ENCODE data around the gene F10. TPM values are rescaled to one million over a fixed set of nuclear protein-coding genes. Genes with fewer than 3 reads are reported as not detected.
"Not testable (repeated sequence)": the region's sequence is repeated elsewhere in the genome, so short reads cannot be mapped to it uniquely, and the experiment has no call there.

F10 gene
- total and polyA plus RNA-seq, 4 donors: 3.2 to 19.9 (median 5.4) TPM

DNA sequence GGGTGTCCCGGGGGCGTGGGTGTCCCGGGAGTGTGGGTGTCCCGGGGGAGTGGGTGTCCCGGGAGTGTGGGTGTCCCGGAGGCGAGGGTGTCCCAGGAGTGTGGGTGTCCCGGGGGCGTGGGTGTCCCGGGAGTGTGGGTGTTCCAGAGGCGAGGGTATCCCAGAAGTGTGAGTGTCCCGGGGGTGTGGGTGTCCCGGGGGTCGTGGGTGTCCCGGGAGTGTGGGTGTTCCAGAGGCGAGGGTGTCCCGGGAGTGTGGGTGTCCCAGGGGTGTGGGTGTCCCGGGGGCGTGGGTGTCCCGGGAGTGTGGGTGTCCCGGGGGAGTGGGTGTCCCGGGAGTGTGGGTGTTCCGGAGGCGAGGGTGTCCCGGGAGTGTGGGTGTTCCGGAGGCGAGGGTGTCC, 14.1 kb upstream of the F10 start:
- not testable (repeated sequence) for H3K4me3 ChIP-seq (ENCODE audit: low read depth, low read length); H3K27ac ChIP-seq (ENCODE audit: low read depth, low read length); H3K36me3 ChIP-seq (ENCODE audit: control insufficient read depth, insufficient read depth, low read length); DNase-seq (ENCODE audit: low read depth in 4 of 6, low spot score in 6 of 6); H3K9me3 ChIP-seq (ENCODE audit: control insufficient read depth, insufficient read depth, low read length)
- H3K27me3 ChIP-seq (ENCODE audit: control insufficient read depth, insufficient read depth, low read length): peaks cover 18% of the 10 kb centered on the region
- WGBS (ENCODE audit: insufficient coverage): 100% methylated on average over 6 of the region's 27 CpGs
- H3K4me1 ChIP-seq (ENCODE audit: control insufficient read depth, insufficient read depth, low read length): peaks cover 18% of the 10 kb centered on the region

DNA sequence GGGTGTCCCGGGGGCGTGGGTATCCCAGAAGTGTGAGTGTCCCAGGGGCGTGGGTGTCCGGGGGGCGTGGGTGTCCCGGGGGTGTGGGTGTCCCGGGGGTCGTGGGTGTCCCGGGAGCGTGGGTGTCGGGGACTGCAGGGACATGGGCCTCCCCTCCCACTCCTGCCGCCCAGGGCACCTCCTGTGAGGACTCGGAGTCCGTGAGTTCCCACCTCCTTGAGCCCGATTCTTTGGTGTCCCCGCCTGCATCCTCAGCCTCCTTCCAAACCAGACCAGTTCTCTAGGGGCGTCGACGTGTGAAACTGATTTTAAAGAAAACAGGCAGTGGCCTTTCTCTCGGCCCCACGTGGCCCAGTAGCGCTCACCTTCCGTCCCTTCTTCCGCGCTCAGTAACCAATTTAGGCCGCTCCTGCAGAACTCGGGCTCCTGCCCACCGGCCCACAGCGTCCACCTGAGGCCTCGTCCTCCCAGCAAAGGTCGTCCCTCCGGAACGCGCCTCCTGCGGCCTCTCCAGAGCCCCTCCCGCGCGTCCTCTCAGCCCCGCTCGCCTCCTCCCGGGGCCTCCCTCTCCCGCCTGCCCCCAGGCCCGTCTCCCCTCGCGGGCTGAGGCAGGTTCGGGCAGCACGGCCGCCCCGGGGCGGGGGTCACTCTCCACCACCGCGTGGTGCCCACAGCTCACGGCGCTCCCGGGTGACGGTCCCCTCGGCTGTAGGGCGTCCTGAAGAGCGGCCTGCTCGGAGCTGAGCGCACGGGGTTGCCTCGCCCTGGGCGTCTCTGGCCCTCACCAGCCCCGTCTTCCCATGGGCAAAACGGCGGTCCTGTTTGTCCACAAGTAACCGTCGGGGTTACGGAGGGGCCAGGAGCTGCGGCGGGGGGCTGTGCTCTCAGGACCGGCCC, 13.2 kb upstream of the F10 start:
- 21% methylated on average over 68 of the region's 73 CpGs for WGBS (ENCODE audit: insufficient coverage)
- no peak for DNase-seq (ENCODE audit: low read depth in 4 of 6, low spot score in 6 of 6)
- H3K27ac ChIP-seq (ENCODE audit: low read depth, low read length): no peak overlapping the region
- peaks cover 18% of the 10 kb centered on the region for H3K4me1 ChIP-seq (ENCODE audit: control insufficient read depth, insufficient read depth, low read length)
- H3K27me3 ChIP-seq (ENCODE audit: control insufficient read depth, insufficient read depth, low read length): peaks cover 18% of the 10 kb centered on the region
- H3K36me3 ChIP-seq (ENCODE audit: control insufficient read depth, insufficient read depth, low read length): no peaks in the 10 kb centered on the region
- H3K4me3 ChIP-seq (ENCODE audit: low read depth, low read length): no peak overlapping the region
- H3K9me3 ChIP-seq (ENCODE audit: control insufficient read depth, insufficient read depth, low read length): no peaks in the 10 kb centered on the region

DNA sequence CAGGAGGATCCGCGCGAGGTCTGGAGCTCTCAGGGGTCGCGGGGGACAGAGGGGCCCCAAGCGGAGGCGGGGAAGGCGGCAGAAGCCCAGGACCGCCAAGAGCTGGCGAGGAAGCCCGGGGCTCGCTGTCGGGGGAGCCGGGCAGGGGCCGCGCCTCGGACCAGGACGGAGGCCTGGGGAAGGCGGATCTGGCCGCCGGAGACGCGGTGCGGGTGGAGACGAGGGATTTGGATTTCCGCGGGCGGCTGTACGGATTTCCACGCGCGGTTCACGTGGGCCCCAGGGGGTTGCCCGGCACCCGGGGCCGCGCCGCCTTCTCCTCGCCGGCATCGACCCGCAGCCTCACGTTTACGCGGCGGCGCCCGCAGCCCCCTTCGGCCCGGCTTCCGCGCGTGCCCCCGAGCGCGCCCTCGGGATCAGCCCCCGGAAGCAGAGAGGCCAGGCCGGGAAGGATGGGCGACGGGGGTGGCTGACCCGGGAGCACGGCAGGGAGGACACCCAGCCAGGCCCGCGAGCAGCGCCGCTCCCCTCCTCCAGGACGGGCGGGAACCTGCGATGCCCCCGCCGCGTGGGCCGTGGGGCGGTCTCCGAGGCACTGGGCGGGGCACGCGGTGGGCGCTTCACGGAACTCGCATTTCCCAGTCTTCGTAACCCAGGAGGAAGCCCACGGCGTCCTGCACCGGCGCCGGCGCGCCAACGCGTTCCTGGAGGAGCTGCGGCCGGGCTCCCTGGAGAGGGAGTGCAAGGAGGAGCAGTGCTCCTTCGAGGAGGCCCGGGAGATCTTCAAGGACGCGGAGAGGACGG, 12.3 kb upstream of the F10 start:
- Histone ChIP-seq H3K36me3 (ENCODE audit: control insufficient read depth, insufficient read depth, low read length) (no peaks in the 10 kb centered on the region), H3K4me3 (ENCODE audit: low read depth, low read length) (peak overlapping the region; percentile 12), H3K27ac (ENCODE audit: low read depth, low read length) (no peak overlapping the region), H3K9me3 (ENCODE audit: control insufficient read depth, insufficient read depth, low read length) (no peaks in the 10 kb centered on the region), H3K27me3 (ENCODE audit: control insufficient read depth, insufficient read depth, low read length) (peaks cover 18% of the 10 kb centered on the region), H3K4me1 (ENCODE audit: control insufficient read depth, insufficient read depth, low read length) (peaks cover 18% of the 10 kb centered on the region)
- DNase-seq (ENCODE audit: low read depth in 4 of 6, low spot score in 6 of 6): peak in 2 of 6 donors; percentile 46 to 59
- WGBS (ENCODE audit: insufficient coverage): under 1% methylated on average over 99 of the region's 99 CpGs

DNA sequence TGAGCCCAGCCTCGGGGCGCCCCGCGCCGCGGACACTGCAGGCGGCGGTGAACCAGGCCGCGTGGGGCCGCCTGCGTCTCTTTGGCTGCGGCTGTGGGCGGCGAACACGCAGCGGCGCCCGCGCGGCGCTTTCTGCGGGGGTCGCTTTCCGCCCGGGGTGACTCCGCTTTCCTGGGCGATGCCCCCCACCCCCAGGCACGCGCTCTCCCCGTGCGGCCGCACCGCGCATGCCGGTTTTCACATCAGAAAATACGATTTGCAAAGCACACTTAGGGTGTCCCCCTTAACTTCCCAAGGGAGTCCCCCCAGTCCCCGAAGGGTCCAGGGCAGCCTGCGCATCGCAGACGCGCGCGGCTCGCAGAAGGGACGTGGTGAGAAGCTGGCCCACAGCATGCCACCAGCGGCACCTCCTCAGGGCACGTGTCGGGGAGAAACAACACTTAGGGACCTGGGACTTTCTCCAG, 11.7 kb upstream of the F10 start:
- H3K4me3 ChIP-seq (ENCODE audit: low read depth, low read length): peak overlapping the region; percentile 12
- no peak overlapping the region for H3K27ac ChIP-seq (ENCODE audit: low read depth, low read length)
- H3K4me1 ChIP-seq (ENCODE audit: control insufficient read depth, insufficient read depth, low read length): peaks cover 18% of the 10 kb centered on the region
- DNase-seq (ENCODE audit: low read depth in 4 of 6, low spot score in 6 of 6): no peak
- H3K9me3 ChIP-seq (ENCODE audit: control insufficient read depth, insufficient read depth, low read length): no peaks in the 10 kb centered on the region
- 15% methylated on average over 46 of the region's 49 CpGs for WGBS (ENCODE audit: insufficient coverage)
- no peaks in the 10 kb centered on the region for H3K36me3 ChIP-seq (ENCODE audit: control insufficient read depth, insufficient read depth, low read length)
- peaks cover 18% of the 10 kb centered on the region for H3K27me3 ChIP-seq (ENCODE audit: control insufficient read depth, insufficient read depth, low read length)

DNA sequence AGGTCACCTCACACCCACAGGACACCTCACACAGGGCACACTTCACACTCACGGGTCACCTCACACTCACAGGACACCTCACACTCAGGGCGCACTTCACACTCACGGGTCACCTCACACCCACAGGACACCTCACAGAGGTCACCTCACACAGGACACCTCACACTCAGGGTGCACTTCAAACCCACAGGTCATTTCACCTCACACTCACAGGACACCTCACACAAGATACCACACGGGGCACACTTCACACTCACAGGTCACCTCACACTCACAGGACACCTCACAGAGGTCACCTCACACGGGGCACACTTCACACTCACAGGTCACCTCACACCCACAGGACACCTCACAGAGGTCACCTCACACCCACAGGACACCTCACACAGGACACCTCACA, 10.8 kb upstream of the F10 start:
- peaks cover 18% of the 10 kb centered on the region for H3K4me1 ChIP-seq (ENCODE audit: control insufficient read depth, insufficient read depth, low read length)
- not testable (repeated sequence) for H3K4me3 ChIP-seq (ENCODE audit: low read depth, low read length); H3K27ac ChIP-seq (ENCODE audit: low read depth, low read length); H3K36me3 ChIP-seq (ENCODE audit: control insufficient read depth, insufficient read depth, low read length); DNase-seq (ENCODE audit: low read depth in 4 of 6, low spot score in 6 of 6); H3K9me3 ChIP-seq (ENCODE audit: control insufficient read depth, insufficient read depth, low read length)
- 84% methylated on average over 5 of the region's 5 CpGs for WGBS (ENCODE audit: insufficient coverage)
- peaks cover 18% of the 10 kb centered on the region for H3K27me3 ChIP-seq (ENCODE audit: control insufficient read depth, insufficient read depth, low read length)

DNA sequence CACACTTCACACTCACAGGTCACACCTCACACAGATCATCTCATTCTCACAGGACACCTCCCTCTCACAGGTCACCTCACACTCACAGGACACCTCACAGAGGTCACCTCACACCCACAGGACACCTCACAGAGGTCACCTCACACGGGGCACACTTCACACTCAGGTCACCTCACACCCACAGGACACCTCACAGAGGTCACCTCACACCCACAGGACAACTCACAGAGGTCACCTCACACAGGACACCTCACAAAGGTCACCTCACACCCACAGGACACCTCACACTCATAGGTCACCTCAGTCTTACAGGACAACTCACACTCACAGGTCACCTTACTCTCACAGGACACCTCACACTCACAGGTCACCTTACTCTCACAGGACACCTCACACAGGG, 10.1 kb upstream of the F10 start:
- H3K27me3 ChIP-seq (ENCODE audit: control insufficient read depth, insufficient read depth, low read length): peaks cover 18% of the 10 kb centered on the region
- WGBS (ENCODE audit: insufficient coverage): 53% methylated on average over 1 of the region's 1 CpG
- not testable (repeated sequence) for H3K36me3 ChIP-seq (ENCODE audit: control insufficient read depth, insufficient read depth, low read length); H3K4me3 ChIP-seq (ENCODE audit: low read depth, low read length); H3K9me3 ChIP-seq (ENCODE audit: control insufficient read depth, insufficient read depth, low read length); H3K27ac ChIP-seq (ENCODE audit: low read depth, low read length); DNase-seq (ENCODE audit: low read depth in 4 of 6, low spot score in 6 of 6)
- peaks cover 18% of the 10 kb centered on the region for H3K4me1 ChIP-seq (ENCODE audit: control insufficient read depth, insufficient read depth, low read length)

DNA sequence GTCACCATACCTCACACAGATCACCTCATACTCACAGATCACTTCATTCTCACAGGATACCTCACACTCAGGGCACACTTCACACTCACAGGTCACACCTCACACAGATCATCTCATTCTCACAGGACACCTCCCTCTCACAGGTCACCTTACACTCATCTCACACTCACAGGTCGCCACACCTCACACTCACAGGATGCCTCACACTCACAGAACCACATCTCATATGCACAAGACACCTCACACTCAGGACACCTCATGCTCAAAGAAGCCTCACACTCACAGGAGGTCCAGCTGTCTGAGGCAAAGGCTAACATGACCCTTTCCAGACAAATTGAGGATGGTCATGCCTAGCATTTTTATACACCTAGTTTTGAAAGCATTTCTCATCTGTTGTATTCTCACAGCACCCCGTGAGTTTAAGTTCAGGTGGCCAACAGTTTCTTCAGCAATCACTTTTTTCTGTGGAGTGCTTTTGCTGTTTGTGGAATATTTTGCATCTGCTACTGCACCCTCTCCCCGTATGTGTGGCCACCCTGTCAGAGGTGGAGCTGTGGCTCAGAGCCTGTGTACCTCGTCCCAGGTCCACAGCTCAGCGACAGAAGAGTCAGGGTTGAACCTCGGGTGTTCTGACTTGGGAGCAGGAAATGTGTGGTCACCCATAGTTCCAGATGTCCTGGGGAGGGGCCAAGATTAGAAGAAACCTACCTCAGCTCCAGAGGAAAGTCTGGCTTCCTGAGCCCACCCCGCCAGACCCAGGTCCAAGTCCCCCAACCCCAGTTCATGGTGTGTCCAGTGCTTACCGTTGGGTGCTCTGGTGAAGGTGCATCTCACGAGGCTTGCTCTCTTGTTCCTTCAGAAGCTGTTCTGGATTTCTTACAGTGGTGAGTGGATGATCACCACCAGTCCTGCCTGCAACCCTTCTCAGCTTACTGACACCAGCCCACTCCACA, 9.4 kb upstream of the F10 start:
- Histone ChIP-seq H3K36me3 (ENCODE audit: control insufficient read depth, insufficient read depth, low read length) (no peaks in the 10 kb centered on the region), H3K4me3 (ENCODE audit: low read depth, low read length) (no peak overlapping the region), H3K9me3 (ENCODE audit: control insufficient read depth, insufficient read depth, low read length) (no peaks in the 10 kb centered on the region), H3K4me1 (ENCODE audit: control insufficient read depth, insufficient read depth, low read length) (peaks cover 18% of the 10 kb centered on the region), H3K27ac (ENCODE audit: low read depth, low read length) (no peak overlapping the region), H3K27me3 (ENCODE audit: control insufficient read depth, insufficient read depth, low read length) (peaks cover 18% of the 10 kb centered on the region)
- 76% methylated on average over 8 of the region's 9 CpGs for WGBS (ENCODE audit: insufficient coverage)
- no peak for DNase-seq (ENCODE audit: low read depth in 4 of 6, low spot score in 6 of 6)

DNA sequence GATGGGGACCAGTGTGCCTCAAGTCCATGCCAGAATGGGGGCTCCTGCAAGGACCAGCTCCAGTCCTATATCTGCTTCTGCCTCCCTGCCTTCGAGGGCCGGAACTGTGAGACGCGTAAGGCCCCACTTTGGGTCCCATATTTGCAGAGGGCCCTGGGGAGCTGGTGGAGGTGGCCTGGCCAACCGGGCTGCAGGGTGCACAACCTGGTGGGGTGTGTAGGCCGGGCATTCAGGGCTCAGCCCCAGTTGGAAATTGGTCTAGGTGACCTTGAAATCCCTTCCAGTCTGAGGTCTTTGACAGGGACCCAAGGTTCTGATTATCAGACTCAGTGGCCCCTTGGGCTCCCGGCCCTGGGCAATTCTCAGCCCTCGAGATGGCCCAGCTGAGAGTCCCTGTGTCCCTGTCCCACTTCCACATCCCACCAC, 8.7 kb upstream of the F10 start:
- no peak overlapping the region for H3K4me3 ChIP-seq (ENCODE audit: low read depth, low read length)
- peaks cover 2% of the 10 kb centered on the region for H3K36me3 ChIP-seq (ENCODE audit: control insufficient read depth, insufficient read depth, low read length)
- 90% methylated on average over 8 of the region's 8 CpGs for WGBS (ENCODE audit: insufficient coverage)
- H3K27ac ChIP-seq (ENCODE audit: low read depth, low read length): no peak overlapping the region
- no peak for DNase-seq (ENCODE audit: low read depth in 4 of 6, low spot score in 6 of 6)
- peaks cover 18% of the 10 kb centered on the region for H3K4me1 ChIP-seq (ENCODE audit: control insufficient read depth, insufficient read depth, low read length)
- no peaks in the 10 kb centered on the region for H3K9me3 ChIP-seq (ENCODE audit: control insufficient read depth, insufficient read depth, low read length)
- peaks cover 18% of the 10 kb centered on the region for H3K27me3 ChIP-seq (ENCODE audit: control insufficient read depth, insufficient read depth, low read length)

Data from spinal cord (tissue), 10 donors.